Adipocyte (in vitro differentiated cells): ENCODE results near the gene RNGTT.
A peak's percentile ranks its signal among the peaks of the same experiment; 100 is the strongest.
"Not testable (repeated sequence)": the region's sequence is repeated elsewhere in the genome, so short reads cannot be mapped to it uniquely, and the experiment has no call there.

Experiments used
- DNase-seq: peaks from one replicate; pipeline ENCODE4 v3.0.0-alpha.2; 2015; ENCODE audit warnings: low read depth
- H3K27me3 ChIP-seq: replicated peaks from 2 replicates; pipeline ENCODE4 v1.7.0; 2013; ENCODE audit warnings: mild to moderate bottlenecking, low read length, moderate library complexity; ENCODE audit not compliant: control insufficient read depth, insufficient read depth
- H3K36me3 ChIP-seq: 2 replicates; pipeline ENCODE4 v1.7.0; 2013; ENCODE audit warnings: low read length, mild to moderate bottlenecking, moderate library complexity; ENCODE audit not compliant: control insufficient read depth, insufficient read depth, severe bottlenecking
- H3K4me1 ChIP-seq: 2 replicates; pipeline ENCODE4 v1.7.0; 2013; ENCODE audit warnings: mild to moderate bottlenecking, low read length, moderate library complexity; ENCODE audit not compliant: control insufficient read depth, insufficient read depth
- H3K4me3 ChIP-seq: 2 replicates; pipeline ENCODE4 v1.7.0; 2013; ENCODE audit warnings: mild to moderate bottlenecking, low read length, moderate library complexity
- H3K9ac ChIP-seq: 2 replicates; pipeline ENCODE4 v1.7.0; 2013; ENCODE audit warnings: mild to moderate bottlenecking, low read length, moderate library complexity
- H3K9me3 ChIP-seq: 2 replicates; pipeline ENCODE4 v1.7.0; 2013; ENCODE audit warnings: mild to moderate bottlenecking, low read length, moderate library complexity; ENCODE audit not compliant: control insufficient read depth

Gene RNGTT

DNA sequence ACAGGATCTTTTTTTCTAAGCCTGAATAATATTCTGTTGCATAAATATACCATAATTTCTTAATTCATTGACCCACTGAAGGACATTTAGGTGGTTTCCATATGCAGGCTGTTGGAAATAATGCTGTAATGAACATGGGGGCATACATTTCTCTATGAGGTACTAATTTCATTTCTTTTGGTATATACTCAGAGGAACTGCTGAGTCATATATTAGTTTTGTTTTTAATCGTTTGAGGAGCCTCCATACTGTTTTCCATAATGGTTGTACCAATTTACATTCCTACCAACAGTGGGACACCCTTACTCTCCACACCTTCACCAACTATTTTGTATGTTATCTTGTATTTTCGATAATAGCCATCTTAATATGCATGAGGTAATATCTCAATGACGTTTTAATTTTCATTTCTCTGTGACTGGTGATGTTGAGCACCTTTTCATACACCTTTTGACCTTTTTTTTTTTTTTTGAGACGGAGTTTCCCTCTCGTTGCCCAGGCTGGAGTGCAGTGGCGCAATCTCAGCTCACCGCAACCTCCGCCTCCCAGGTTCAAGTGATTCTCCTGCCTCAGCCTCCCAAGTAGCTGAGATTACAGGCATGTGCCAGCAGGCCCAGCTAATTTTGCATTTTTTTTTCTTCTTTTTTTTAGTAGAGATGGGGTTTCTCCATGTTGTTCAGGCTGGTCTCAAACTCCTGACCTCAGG is 187.4 kb downstream of the RNGTT start:
- Histone ChIP-seq H3K9me3 (no peaks in the 10 kb centered on the region), H3K27me3 (no peaks in the 10 kb centered on the region), H3K4me1 (no peaks in the 10 kb centered on the region), H3K9ac (no peak overlapping the region), H3K36me3 (no peaks in the 10 kb centered on the region), H3K4me3 (no peak overlapping the region)
- no peak for DNase-seq

DNA sequence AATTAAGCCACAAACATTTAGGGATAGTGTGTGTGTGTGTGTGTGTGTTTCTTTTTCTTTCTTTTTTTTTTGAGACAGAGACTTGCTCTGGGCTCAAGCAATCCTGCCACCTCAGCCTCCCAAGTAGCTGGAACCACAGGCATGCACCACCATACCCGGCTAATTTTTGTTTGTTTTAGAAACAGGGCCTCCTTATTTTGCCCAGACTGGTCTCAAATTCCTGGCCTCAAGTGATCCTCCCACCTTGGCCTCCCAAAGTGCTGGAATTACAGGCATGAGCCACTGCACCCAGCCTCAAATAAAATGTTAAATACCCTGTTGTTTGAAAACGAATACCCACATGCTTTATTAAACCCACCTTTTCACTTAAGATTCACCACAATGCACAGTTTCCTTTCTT is 195.3 kb downstream of the RNGTT start:
- H3K9ac ChIP-seq, H3K4me3 ChIP-seq, DNase-seq, H3K27me3 ChIP-seq, H3K4me1 ChIP-seq, H3K9me3 ChIP-seq, H3K36me3 ChIP-seq: not testable (repeated sequence)

DNA sequence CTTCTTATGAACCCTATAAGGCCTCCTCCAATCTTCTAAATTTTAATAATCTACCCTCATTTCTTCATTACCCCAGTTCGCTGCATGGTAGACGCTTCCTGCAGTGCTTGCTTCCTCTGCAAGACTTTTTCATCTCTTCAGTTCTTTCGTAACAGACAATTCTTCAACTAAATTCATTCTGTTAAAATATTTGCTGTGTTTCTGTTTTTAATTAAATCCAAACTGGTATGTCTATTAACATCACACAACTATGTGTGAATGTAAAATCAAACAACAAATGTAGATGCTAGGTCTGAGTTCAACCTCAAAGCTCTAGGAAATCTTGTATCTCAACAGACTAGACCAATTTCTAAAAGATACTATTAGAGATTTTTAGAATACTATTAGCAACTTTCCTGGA is 199.3 kb downstream of the RNGTT start:
- H3K27me3 ChIP-seq = no peaks in the 10 kb centered on the region
- H3K9me3 ChIP-seq = no peaks in the 10 kb centered on the region
- H3K9ac ChIP-seq = no peak overlapping the region
- H3K36me3 ChIP-seq = no peaks in the 10 kb centered on the region
- no peak overlapping the region for H3K4me3 ChIP-seq
- H3K4me1 ChIP-seq = no peaks in the 10 kb centered on the region
- peak; percentile 21 for DNase-seq

DNA sequence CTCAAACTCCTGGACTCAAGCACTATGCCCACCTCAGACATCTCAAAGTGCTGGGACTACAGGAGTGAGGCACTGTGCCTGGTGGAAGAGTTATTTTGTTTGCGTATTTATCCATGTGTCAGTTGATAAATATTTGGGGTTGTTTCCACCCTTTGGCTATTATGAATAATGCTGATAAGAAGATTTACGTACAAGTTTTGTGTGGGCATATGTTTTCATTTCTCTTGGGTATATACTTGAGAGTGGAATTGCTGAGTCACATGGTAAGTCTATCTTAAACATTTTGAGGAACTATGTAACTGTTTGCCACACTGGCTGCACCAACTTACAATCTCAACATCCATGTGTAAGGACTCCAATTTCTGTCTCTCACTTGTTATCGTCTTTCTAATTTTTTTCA is 200.3 kb downstream of the RNGTT start:
- DNase-seq = peak; percentile 21
- Histone ChIP-seq H3K4me3 (no peak overlapping the region), H3K9me3 (no peaks in the 10 kb centered on the region), H3K4me1 (no peaks in the 10 kb centered on the region), H3K36me3 (no peaks in the 10 kb centered on the region), H3K9ac (no peak overlapping the region), H3K27me3 (no peaks in the 10 kb centered on the region)

DNA sequence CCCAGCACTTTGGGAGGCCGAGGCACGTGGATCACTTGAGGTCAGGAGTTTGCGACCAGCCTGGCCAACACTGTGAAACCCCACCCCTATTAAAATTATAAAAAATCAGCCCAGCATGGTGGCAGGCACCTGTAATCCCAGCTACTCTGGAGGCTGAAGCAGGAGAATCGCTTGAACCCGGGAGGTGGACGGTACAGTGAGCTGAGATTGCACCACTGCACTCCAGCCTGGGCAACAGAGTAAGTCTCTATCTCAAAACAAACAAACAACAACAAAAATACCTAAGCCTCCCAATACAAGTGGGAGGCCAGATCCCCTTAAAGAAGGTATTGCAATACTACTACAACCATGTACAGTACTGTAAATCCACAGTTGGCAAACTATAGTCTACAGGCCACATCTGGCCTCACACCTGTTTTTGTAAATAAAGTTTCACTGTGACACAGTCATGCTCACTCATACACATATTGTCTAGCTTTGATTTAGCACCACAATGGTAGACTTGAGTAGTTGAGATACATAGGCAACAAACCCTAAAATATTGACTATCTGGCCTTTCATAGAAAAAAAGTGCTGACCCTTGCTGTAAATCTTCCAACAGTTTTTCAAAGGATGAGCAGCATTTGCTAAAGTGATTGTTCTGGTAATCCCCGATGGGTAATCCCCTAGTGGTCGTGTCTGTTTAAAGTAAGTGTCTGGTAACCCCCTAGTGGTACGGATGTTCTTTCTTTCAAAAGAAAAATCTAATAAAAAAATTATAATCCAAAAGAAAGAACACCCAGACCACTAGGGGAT is 202.0 kb downstream of the RNGTT start:
- Histone ChIP-seq H3K36me3 (no peaks in the 10 kb centered on the region), H3K4me1 (no peaks in the 10 kb centered on the region), H3K9me3 (no peaks in the 10 kb centered on the region), H3K9ac (no peak overlapping the region), H3K27me3 (no peaks in the 10 kb centered on the region), H3K4me3 (no peak overlapping the region)
- DNase-seq = no peak

DNA sequence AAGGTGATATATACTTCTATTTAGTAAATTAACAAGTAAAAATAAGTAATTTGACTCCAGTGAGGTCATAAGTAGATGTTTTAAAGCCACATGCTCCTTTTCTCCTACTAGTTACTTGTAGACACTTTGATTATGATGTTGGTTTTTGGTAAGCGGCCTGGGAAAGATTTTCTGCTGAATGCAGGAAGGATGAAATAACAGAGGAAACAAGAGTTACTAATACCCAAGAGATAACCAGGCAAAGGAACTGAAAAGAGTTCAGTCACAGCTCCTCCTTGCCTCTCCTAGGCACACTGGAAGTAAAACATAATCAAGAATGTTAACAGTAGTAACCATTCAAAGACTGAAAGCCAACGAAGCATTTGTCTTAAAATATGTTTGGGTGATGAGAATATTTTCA is 203.3 kb downstream of the RNGTT start:
- Histone ChIP-seq H3K4me1 (no peaks in the 10 kb centered on the region), H3K36me3 (no peaks in the 10 kb centered on the region), H3K9me3 (no peaks in the 10 kb centered on the region), H3K4me3 (no peak overlapping the region), H3K9ac (no peak overlapping the region), H3K27me3 (no peaks in the 10 kb centered on the region)
- no peak for DNase-seq

DNA sequence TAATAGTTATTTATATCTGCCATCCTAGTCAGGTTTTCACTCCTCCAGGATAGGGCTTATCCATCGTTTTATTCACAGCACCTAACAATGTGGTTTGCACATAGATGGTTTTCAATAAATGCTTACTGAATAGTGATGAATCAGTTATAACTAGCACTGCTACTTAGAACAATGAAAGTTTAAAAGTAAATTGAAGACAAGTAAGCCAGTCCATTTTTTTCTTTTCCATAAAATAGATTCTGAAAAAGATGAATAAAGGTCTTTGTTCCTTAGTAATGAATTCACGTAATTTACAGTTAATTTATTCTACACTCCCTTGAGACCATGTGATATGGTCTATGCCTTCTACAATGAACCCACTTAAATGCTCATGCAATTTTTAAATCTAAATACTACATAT is 212.5 kb downstream of the RNGTT start:
- H3K27me3 ChIP-seq = no peaks in the 10 kb centered on the region
- no peaks in the 10 kb centered on the region for H3K4me1 ChIP-seq
- no peak overlapping the region for H3K4me3 ChIP-seq
- no peaks in the 10 kb centered on the region for H3K9me3 ChIP-seq
- DNase-seq = no peak
- H3K9ac ChIP-seq = no peak overlapping the region
- H3K36me3 ChIP-seq = no peaks in the 10 kb centered on the region

DNA sequence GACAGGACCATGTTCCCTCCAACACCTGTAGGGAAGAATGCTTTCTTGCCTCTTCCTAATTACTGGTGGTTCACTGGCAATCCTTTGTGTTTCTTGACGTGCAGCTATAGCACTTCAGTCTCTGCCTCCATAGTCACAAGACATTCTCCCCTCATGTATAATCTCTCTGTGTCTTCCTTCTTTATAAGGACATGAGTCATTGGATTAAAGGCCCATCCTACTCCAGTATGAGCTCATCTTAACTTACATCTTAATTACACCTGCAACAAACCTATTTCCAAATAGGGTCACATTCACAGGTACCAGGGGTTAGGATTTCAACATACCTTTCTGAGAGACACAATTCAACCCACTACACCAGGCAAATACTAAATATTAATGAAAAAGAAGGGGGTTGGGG is 213.6 kb downstream of the RNGTT start:
- H3K27me3 ChIP-seq = no peaks in the 10 kb centered on the region
- no peak overlapping the region for H3K9ac ChIP-seq
- no peak for DNase-seq

DNA sequence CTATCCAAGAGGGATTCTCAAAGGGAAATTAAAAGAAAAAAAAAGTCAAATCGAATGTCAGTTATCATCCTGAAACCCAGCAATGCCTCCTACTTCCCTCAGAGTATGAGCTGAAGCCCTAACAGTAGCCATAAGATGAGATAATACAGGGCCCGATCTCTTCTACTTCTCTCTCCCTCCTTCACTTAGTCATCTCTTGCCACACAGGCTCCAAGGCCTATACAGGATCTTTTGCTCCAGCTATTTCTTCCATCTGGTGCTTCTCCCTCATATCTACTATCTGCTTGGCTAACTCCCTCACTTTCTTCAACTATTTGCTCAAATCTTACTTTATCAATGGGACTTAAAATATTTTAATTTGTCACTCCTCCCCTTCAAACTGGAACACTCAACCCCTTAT is 215.3 kb downstream of the RNGTT start:
- Histone ChIP-seq H3K9ac (no peak overlapping the region), H3K36me3 (no peaks in the 10 kb centered on the region), H3K27me3 (no peaks in the 10 kb centered on the region), H3K4me3 (no peak overlapping the region), H3K4me1 (no peaks in the 10 kb centered on the region), H3K9me3 (no peaks in the 10 kb centered on the region)
- DNase-seq = no peak

More for the DNA sequence above, 213.6 kb downstream of the RNGTT start:
- H3K4me3 ChIP-seq = no peak overlapping the region
- no peaks in the 10 kb centered on the region for H3K9me3 ChIP-seq
- H3K36me3 ChIP-seq = no peaks in the 10 kb centered on the region
- H3K4me1 ChIP-seq = no peaks in the 10 kb centered on the region

DNA sequence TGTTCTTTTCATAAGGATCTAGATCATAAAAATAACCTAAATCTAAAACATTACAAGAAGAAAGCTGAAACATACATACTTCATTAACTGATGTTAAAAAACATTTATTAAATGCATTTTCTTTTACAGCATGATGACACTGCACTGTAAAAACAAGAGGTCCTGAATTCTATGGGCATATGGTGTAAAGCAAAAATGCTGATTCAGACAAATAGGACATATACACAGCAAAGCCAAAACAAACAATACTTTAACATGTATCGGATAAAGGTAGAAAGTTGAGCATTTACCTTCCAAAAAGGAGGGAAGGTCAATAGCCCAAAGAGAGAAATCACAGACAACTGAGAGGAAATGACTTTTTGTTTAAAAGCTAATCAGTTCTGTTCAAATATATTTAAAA is 221.5 kb downstream of the RNGTT start:
- no peaks in the 10 kb centered on the region for H3K27me3 ChIP-seq
- no peaks in the 10 kb centered on the region for H3K9me3 ChIP-seq
- no peak overlapping the region for H3K9ac ChIP-seq
- DNase-seq = no peak
- H3K4me3 ChIP-seq = no peak overlapping the region
- no peaks in the 10 kb centered on the region for H3K4me1 ChIP-seq
- no peaks in the 10 kb centered on the region for H3K36me3 ChIP-seq

DNA sequence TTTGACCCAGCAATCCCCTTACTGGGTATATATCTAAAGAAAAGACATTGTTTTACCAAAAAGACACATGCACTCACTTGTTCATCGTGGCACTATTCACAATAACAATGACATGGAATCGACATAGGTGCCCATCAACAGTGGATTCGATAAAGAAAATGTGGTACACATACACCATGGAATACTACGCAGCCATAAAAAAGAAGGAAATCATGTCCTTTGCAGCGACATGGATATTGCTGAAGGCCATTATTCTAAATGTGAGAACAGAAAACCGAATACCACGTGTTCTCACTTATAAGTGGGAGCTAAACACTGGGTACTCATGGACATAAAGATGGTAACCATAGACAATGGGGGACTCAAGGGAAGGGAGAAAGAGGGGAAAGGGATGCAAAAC is 222.3 kb downstream of the RNGTT start:
- H3K36me3 ChIP-seq = peaks cover 6% of the 10 kb centered on the region
- no peaks in the 10 kb centered on the region for H3K27me3 ChIP-seq
- no peaks in the 10 kb centered on the region for H3K9me3 ChIP-seq
- no peak for DNase-seq
- no peak overlapping the region for H3K4me3 ChIP-seq
- no peak overlapping the region for H3K9ac ChIP-seq
- no peaks in the 10 kb centered on the region for H3K4me1 ChIP-seq
